ENCODE measurements around the gene APBB2.

DNA sequence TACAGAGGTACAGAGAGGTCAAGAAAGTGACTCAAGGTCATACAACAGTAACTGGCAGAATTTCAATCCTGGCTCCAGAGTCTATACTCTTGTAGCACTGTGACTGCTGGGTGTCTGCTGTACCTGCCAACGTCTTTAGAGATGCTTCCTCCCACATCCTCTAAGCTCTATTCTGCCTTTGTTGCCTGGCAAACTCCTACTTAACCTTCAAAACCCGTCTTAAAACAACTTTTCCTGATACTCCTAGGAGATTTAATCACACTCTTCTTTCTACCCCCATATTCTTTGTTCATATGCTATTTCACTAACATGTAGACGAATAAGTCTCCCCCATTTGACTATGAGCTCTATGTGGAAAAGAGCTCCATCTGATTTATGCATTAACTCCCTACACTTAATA lies 16.8 kb downstream of the APBB2 start:
- no peak for TF ChIP-seq POLR2A (IDR thresholded peaks at IDR 0.05)
- TF ChIP-seq, protein P1, sequence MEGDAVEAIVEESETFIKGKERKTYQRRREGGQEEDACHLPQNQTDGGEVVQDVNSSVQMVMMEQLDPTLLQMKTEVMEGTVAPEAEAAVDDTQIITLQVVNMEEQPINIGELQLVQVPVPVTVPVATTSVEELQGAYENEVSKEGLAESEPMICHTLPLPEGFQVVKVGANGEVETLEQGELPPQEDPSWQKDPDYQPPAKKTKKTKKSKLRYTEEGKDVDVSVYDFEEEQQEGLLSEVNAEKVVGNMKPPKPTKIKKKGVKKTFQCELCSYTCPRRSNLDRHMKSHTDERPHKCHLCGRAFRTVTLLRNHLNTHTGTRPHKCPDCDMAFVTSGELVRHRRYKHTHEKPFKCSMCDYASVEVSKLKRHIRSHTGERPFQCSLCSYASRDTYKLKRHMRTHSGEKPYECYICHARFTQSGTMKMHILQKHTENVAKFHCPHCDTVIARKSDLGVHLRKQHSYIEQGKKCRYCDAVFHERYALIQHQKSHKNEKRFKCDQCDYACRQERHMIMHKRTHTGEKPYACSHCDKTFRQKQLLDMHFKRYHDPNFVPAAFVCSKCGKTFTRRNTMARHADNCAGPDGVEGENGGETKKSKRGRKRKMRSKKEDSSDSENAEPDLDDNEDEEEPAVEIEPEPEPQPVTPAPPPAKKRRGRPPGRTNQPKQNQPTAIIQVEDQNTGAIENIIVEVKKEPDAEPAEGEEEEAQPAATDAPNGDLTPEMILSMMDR (IDR thresholded peaks at IDR 0.05), result no peak
